NCI-H1417 treated with DMSO at 0.1 percent for 48 hours (cell line): ENCODE measurements around the gene GNAI2.
"Not testable (repeated sequence)": the region's sequence is repeated elsewhere in the genome, so short reads cannot be mapped to it uniquely, and the experiment has no call there.

Source experiments
- DNase-seq: peaks from one replicate; lab custom pipeline; 2025; lab: John Stamatoyannopoulos, UW

The GNAI2 gene

DNA sequence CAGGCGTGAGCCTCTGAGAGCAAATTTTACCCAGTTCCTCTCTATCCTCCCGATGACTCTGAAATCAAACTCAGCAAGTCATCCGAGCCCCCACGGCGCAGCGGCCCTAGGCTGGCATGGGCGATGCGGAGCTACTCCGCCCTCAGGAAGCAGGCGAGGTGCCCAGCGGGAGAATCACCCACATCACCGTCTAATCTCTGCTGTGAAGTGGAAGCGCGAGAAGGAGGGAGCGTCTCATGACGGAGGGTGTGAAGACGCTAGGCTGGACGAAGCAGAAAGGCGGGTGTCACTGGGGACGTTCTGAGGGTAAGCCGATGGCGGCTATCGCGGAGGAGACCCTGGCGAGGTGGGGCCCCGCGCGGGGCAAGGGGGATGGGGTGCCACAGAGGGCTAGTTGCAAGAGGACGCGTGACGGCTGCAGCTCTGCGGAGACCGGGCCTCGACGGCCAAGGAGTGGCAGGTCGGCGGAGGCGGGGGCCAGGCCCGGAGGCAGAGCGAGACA, 9.1 kb upstream of the GNAI2 start:
- DNase-seq, result no peak

DNA sequence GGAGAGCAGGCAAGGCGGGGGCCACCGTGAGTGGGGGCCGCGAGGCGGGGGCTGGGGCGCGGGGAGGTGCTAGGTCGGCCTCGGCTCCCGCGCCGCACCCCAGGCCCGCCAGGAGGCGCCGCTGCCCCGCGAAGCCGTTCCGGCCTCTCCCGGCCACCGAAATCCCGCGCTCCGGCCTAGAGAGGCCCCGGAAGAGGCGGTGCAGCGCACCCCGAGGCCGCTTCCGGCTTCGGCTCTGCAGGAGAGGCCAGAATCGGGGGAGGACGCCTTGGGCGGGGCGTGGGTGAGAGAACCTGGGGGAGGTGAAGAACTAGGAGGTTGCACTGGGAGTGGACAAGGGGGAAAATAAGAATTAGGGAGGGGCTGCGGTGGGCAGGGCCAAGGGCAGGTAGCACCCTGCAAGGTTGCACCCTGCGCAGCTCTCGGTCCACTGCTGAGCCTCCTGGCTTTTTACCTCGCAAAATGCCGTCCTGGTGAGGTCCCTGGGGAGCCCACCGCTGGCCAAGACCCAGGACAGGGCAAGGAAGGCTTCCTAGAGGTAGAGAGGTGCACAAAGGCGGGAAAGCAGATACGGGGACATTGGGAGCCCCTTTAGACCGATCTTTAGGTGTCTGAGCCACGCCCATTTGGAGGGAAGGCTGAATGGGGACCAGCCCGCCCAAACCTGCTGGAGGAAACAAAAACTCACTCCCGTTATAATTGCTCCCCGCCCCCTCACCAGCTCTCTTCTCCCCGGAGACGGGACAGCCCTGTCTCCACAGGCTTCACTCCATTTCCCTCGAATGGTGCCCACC, 8.4 kb upstream of the GNAI2 start:
- DNase-seq, result peak; percentile 45

DNA sequence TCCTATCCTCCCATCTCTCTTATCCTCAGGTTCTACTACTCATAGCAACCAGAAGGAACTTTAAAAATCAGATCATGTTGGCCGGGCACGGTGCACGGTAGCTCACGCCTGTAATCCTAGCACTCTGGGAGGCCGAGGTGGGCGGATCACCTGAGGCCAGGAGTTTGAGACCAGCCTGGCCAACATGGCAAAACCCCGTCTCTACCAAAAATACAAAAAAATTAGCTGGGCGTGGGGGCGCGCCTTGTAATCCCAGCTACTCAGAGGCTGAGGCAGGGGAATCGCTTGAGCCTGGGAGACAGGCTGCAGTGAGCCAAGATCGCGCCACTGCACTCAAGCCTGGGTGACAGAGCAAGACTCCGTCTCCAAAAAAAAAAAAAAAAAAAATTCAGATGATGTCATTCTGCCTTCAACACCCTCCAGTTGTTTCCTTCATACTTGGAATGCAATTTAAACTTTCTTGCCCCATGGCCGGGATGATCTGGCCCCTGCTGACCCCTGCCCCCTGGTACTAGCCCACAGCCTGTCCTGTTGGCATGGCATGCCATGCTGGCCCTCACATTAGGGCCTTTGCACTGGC, 7.7 kb upstream of the GNAI2 start:
- not testable (repeated sequence) for DNase-seq

DNA sequence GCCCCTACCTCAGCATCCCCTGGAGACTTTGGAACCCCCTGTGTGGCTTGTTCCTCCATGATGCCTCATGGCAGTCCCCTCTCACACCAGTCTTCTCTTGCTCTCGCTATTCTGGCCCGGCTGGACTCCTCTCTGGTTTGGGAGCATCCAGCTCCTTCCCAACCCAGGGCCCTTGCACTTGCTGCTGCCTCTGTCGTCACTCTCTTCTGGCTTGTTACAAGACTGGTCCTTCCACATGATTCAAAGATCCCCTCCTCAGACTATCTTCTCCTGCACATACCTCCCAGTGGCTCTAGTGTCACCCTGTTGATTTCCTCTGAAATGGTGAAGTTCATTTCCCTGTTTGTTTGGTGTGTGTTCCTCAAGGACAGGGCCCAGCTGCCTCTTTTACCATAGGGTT, 6.5 kb upstream of the GNAI2 start:
- DNase-seq, result no peak

DNA sequence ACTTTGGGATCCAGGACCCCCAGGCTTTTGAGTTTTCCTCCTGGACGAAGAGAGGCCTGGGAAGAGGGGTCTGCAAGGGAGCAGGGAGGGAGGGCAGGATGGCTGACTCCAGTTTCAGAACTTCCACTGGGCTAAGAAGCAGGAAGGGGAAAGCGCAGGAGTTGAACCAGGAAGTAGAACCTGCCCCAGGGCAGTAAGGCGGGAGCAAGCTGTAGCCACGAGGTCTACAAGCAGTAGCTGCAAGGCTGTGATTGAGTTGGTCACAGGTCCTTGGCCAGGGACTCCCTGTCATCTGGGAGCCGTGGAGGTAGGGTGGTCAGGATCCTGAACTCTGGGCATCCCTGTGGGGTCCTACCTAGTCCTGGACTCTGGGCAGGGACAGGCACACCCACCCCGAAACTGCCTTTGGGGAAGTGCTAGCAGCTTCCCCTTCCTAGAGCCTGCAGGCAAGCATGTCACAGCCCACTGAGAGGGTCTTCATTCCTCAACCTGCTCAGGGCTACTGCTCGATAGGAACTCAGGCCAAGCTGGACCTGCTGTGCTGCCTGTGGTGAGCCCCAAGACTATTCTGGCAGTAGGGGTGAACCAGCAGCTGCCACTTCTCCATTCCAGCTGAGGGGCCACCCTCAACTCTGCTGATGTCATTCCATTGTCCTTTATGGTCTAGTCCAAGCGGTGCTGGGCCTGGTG, 5.8 kb upstream of the GNAI2 start:
- no peak for DNase-seq

DNA sequence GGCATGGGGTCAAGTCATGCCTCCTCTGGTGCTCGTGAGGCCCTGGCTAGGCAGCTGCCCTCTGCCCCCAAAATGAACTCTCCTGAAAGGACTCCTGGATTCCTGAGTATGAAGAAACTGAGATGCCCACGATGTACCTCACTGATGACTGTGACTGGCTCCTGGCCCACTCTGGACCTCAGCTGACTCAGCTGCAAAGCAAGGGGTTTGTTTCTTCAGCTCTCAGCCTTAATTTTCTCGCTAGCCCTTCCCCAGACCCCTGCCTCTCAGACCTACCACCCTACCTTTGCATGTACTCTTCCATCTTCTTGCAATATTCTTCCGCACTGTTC, 5.2 kb upstream of the GNAI2 start:
- DNase-seq, result no peak

DNA sequence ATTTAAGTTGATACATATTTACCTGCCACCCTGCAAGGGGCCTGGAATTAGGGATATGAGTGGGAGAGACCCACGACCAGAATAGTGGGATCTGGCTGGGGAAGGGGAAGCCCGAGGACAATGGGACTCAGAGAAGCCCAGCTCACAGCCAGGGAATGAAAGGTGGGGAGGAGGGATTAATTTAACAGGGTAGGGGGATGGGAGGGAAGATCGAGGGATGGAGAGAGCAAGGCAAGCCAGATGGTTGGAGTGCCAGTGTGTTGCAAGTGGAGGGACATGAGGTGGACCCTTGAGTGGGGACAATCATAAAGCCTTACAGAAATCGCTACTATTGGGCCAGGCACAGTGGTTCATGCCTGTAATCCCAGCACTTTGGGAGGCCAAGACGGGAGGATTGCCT, 4.4 kb upstream of the GNAI2 start:
- no peak for DNase-seq

DNA sequence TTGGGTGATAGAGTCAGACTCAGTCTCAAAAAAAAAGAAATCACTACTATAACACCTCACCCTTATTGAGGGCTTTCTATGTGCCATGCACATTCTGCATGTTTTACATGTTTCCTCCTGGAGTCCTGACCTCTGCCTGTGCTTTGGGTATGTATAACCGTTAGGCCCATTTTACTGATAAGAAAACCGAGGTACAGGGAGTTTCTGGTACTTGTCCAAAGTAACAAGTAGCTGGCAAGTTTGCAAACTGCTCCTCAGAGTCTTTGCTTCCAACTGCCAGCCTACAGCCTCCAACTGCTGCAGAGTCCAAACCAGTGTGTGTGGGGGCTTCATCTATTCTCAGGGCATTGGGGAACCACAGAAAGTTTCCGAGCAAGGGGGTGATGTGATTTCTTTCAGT, 3.7 kb upstream of the GNAI2 start:
- no peak for DNase-seq

DNA sequence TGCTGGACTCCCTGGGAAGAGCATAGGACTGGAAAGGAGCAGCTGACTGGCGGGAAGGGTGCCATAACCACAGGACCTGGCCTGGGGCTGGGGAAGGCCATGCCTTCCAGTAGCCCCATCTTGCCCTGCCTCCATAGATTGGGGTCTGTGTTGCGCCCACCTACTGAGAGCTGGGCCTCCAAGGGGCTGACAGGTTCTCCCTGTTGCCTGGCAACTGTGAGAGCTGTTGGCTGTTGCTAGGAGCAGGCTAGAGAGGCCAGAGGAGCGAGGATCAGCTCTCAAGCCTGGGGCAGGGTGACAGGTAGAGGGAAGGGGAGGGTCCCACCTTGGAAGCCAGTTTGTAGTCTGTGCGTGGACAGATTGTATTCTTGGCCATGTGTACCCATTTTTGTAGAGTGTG, 2.8 kb upstream of the GNAI2 start:
- DNase-seq, result no peak

DNA sequence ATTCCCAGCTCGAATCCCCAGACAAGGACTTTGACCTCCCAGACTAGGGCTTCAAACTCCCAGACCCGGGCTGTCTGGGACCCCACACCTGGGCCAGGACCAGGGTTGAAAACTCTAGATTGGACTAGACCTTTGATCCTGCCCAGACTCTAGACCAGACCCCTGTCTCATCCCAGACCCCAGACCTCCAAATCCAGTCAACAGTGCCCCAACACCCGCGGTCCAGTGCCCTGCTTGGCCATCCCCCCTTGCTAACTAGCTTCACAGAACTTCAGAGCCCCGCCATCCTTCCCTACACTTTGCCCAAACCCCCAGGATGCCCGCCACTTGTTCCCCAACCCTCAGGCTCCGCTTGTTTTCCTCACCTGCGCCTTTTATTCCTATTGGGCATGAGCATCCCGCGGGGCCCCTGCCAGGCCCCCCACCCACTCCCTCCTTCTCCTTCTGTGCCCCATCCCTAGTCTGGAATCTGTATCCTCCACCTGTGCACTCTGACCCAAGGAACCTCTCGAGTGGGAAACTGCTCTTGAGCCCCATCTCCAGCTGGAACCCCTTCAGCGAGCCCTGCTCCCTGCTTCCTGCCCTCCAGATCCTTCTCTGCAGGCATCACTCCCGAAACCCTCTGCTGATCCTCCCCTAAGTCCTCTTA, 604 bp downstream of the GNAI2 start:
- no peak for DNase-seq

DNA sequence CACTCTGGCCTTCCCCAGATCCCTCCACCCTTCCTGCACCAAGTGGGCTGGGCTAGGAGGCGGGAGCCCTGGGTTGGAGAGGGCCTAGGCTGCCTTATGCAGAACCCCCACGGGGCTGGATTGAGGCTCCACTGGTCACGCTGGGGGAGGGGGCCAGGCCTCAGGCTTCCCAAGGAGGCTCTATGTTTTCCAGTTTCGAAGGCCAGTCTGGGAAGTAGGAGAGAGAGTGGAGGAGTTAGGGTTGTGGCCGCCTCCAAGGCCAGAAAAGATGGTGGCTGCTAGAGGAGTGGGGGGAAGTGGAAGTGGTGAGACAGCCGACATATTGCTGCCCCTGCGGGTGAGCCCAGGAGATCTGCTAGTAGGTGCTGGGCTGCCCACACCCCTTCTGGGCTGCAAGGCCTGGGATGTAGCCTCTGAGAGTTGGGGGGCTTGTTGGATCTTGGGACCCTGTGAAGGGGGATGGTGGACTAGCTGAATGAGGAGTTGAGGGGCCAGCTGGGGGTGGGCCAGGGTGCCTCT, 1.2 kb downstream of the GNAI2 start:
- DNase-seq, result no peak

DNA sequence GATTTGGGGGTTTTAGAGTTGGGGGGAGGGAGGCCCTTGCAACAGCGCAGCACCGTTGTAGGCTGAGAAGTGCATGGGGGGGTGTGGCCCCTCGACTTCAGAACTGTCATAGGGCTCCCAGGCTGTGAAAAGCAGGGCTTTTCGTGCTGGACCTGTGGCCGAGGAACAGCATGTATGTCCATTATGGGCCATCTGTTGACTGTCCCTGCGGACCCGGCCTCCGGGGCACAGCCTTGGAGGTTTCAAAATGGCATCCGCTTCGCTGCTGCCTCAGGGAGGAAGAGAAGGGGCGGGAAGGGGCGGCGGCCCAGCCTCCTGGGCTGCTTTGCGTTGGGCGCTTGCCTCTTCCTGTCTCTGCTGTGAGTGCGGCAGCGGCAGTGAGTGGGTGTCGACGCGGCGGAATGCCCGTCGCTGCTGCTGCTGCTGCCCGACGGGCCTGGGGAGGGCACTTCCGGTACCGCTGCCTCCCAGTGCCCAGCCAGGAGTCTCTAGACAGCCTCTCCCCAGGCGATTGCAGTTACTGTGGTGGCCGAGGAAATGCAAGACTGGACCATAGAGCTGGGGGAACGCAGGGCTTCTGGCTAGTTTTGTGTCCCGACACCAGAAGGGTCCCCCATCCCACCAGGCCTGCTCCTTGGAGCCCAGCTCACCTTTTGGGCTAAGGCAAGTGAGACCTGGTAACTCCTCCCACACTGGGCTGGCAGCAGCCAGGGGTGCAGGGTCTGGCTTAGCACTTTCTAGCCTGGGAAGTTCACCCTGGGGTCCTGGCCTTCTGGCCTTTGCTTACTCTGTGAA, 1.9 kb downstream of the GNAI2 start:
- DNase-seq, result no peak

DNA sequence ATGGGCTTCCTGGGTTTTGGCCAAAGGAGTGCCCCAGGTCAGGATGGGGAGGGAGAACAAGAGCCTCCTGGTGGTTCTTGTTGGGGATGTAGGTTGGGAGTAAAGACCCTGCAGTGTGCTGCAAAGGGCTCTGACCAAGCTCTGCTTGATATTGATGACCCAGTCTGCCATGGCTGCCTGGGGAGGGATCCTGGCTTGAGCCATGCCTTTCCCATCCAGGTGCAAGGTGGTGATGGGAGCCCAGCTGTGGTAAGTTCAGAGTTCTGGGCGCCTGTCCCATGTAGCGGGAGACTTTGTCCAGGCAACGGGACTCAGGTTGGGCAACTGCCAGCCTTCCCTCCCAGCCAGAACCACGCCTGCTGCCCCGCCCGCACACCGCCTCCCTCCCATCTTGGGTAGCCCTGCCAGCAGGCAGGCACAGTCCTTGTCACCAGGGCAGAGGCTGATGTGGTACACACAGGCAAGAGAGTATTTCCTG, 2.6 kb downstream of the GNAI2 start:
- DNase-seq, result no peak

DNA sequence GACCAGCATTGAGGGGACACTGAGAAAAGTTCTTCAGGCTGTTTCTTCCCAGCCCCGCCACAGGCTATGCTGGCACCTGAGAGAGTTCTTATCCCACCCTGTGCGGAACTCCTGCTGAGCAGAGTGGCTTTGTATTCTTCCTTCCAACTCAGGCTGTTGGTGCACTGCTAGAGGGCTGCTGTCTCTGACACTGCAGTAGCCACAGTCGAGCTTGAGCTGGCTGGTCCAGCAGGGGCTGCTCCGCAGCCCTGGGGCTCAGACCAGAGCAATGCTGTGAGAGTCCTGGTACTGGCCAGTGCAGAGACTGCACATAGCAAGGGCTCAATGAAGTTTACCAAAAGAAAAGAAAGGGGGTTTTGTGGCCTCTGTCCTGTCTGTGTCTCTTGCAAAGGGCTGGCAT, 3.6 kb downstream of the GNAI2 start:
- no peak for DNase-seq

DNA sequence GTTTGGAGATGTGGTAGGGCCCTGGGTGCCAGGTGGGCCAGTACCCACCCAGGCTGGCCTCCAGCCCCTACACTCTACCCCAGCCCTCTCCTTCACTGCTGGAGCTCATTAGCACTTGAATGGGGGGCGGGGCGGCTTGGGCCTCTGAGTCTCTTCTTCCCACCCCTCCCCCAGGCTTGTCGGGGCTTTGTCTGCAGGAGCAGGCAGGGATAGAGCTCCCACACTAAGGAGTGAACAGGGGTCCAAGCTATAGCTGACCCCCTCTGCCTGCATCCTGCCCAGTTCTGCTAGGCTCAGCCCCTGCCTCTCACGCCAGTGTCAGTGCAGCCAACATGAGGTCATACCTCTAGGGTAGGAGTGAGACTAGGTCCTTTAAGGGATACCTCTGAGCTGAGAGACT, 5.2 kb downstream of the GNAI2 start:
- no peak for DNase-seq

DNA sequence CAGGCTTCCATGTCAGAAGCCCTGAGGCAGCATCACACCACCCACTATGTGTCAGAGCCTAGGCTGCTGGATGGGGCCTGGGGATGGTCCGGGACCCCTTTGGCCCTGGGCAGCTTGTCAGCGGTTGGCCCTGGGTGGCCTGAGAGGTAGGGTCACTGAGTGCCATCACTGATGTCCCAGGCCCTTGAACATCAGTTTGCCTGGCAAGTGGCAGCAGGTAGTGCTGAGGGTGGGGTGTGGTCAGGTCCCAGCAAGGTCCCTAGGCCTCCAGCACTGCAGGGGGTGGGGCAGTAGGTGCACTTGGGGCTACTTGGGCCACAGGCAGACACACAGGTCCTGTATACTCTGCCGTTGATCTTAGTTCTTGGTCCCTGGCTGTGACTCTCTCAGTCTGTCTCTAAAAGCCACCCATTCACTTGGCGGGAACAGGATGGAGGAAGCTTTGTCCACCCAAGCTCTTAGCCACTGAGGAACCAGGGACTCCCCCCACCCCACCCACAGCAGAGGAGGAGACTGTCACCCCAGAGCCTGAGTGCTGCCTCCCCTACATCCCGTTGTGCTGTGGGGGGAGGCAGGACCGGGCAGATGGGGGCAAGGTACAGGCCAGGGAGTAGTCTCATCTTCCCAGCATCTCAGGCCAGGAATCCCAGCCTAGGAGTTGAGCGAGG, 5.8 kb downstream of the GNAI2 start:
- no peak for DNase-seq

DNA sequence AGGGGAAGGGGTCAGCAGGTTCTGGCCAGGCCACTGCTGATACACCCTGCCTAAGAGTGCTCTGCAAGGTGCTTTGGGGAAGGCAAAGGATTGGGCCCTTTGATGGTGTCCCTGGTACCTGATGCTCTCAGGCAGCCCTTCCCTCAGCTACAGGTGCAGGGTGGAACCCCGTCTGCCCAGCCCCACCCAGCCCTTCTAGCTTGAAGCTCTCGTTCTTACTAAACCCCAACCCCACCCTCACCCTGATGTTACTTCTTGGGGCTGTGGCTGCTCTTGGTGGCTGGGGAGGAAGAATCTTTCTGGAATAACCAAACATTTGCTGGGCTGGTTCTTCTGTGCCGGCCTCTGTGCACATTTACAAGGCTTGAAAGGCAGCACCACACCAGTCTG, 6.4 kb downstream of the GNAI2 start:
- DNase-seq, result no peak

DNA sequence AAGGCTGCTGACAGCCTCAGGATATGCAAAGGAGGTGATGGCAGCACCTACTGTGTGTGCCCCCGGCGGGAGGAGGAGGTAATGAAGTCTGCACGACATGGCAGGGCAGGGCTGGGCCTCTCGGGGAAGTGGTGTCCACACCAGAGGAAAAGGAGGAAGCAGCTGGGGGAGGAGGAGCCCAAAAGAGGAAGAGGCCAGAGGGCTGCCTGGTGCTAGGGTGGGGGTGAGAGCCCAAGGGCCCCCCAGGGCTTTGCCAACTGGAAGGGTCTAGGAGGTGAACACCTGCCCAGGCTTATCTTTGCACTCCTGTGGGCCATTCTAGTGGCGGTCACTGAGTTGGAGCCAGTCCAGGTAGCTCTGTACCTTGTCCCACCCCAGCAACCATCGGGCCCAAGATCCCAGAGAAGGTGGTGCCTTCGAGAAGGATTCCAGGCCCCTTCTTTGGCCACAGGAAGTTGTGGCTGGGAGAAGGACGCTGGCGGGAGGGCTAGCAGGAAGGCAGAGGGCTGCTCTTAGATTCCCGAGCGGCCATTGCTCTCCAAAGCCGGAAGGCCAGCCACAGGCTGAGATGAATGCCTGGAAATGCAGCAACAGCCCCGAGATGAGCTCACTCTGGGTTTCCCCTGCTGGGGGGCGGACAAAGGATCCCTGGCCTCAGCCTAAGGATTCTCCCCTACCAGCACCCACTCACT, 7.0 kb downstream of the GNAI2 start:
- no peak for DNase-seq

DNA sequence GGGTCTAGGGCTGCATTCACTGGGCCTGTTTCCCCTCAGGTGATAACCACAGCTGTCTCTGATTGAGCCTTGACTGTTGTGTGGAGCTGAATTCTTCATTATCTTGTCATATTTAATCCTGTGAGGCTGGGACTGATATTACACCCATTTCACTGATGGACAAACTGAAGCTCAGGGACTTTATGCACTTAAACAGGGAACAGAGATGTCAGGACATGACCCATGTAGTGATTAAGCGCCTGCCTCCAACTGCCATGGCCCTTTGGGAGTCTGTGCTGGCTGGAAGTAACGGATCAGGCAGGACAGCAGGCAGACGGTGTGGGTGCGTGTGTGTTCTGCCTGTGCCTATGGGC, 7.5 kb downstream of the GNAI2 start:
- DNase-seq, result no peak

DNA sequence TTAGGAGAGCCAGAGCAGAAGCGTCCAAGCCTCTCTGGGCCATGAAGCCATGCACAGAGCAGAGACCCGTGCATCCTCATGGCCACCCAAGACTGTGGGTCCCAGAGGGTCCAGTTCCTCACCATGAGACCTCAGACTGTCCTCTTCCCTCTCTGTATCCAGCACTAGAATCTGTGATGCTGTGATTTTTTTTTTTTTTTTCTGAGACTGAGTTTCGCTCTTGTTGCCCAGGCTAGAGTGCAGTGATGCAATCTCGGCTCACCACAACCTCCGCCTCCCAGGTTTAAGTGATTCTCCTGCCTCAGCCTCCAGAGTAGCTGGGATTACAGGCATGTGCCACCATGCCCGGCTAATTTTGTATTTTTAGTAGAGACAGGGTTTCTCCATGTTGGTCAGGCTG, 8.8 kb downstream of the GNAI2 start:
- DNase-seq, result not testable (repeated sequence)
